ENCODE data around the gene C11orf24. TPM values are rescaled to one million over a fixed set of nuclear protein-coding genes. Genes with fewer than 3 reads are reported as not detected.
A peak's percentile ranks its signal among the peaks of the same experiment; 100 is the strongest.

C11orf24 gene
- total and polyA plus RNA-seq, 2 of the 4 experiments (the other 2 are of a cell fraction) = 42.5 to 135 TPM

DNA sequence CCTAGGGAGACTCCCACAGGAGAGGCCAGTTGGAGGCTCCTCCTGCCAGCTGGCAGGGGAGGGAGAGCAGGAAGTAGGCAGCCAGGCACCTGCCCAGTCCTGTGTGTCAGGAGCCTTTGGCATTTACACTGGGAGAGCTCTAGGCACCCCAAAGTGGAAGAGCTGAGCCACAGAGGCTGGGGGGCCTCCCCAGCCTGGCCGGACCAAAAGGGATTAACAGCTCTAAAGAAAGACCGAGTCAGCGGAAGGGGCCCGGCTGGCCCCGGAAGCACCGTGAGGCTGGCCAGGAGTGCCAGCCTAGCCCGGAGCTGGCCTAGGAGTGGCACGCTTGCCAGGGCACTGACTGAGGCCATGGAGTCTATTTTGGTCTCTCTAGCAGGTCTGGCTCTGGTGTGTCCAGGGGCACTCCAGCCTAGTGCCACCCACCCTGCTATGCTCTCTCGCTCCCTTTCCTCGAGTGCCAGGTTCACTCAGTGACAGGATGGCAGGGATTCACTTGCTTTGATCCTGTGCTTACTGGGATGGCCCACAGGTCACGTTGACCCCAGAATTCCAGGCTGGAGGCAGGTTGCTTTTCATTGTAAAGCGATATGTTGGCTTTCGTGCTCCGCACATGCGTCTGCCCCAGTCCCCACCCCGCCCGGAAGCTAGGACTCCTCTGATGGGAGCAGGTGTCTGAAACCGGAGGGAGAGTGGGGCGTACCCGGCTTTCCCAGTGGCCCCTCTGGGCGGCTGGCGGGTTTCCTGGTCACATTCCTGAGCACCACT lies 55.4 kb downstream of the C11orf24 start:
- in situ Hi-C loops (cut with MboI; ENCODE audit: low sequenced_read_pairs) (no loop called here), dilution Hi-C loops (cut with HindIII; ENCODE audit: low sequenced_read_pairs, unreplicated experiment) (no loop called here), intact Hi-C loops (cut with micrococcal nuclease) (no loop called here)
- Histone ChIP-seq H3K4me3 (ENCODE audit: insufficient read depth, low read depth, low read length) (no peak overlapping the region), H4K91ac (ENCODE audit: insufficient read depth, low read depth, low read length) (no peak overlapping the region), H3K23ac (ENCODE audit: low read depth, low read length) (no peak overlapping the region), H3K4me2 (ENCODE audit: low read depth, low read length) (no peak overlapping the region), H3K4ac (ENCODE audit: low read depth, low read length) (no peak overlapping the region), H3K4me1 (ENCODE audit: control insufficient read depth, insufficient read depth, low read length) (peaks cover 2% of the 10 kb centered on the region; the same call in 1 of the 2 replicates), H2AK9ac (replicated peaks; ENCODE audit: low read depth, low read length, poor library complexity) (peak overlapping the region; percentile 13), H3K14ac (replicated peaks; ENCODE audit: low read depth, low read length) (no peak overlapping the region), H3K79me1 (ENCODE audit: low read depth in 1 of 2, low read length in 2 of 2) (peaks cover 3 to 19% of the 10 kb centered on the region in 2 experiments; a peak in 3 of 4 replicates), H3K9ac (ENCODE audit: low read depth, low read length) (no peak overlapping the region), H2AFZ (replicated peaks; ENCODE audit: low read length, poor library complexity) (no peak overlapping the region), H2AK5ac (ENCODE audit: low read depth, low read length) (no peak overlapping the region), H4K8ac (ENCODE audit: low read depth in 2 of 2, low read length in 2 of 2) (no peak overlapping the region), H2BK15ac (ENCODE audit: low read depth, low read length) (no peak overlapping the region), H3K18ac (ENCODE audit: low read depth, low read length) (no peak overlapping the region), H3K27me3 (ENCODE audit: control insufficient read depth, insufficient read depth, low read length) (peaks cover 26% of the 10 kb centered on the region), H4K20me1 (ENCODE audit: insufficient read depth, low read length) (peaks cover 13% of the 10 kb centered on the region), H2BK5ac (ENCODE audit: low read depth, low read length, poor library complexity, severe bottlenecking) (no peak overlapping the region), H3K56ac (ENCODE audit: extremely low read depth, insufficient read depth, low read length) (no peak overlapping the region), H3K9me3 (ENCODE audit: control insufficient read depth, insufficient read depth, low read length) (no peaks in the 10 kb centered on the region), H4K5ac (ENCODE audit: low read depth, low read length) (no peak overlapping the region), H3K36me3 (ENCODE audit: control insufficient read depth, insufficient read depth, low read length) (no peaks in the 10 kb centered on the region), H2BK20ac (ENCODE audit: low read depth, low read length) (no peak overlapping the region), H2BK120ac (ENCODE audit: low read depth, low read length) (no peak overlapping the region), H3K9me1 (ENCODE audit: insufficient read depth, low read length) (peaks cover 6% of the 10 kb centered on the region; the same call in 1 of the 2 replicates), H3K27ac (ENCODE audit: insufficient read depth, low read length) (no peak overlapping the region)
- POLR2A ChIA-PET (ENCODE audit: unreplicated experiment) = no interaction called here
- BruUV-seq (replicated peaks) = no TSS peak
- ATAC-seq (ENCODE audit: low read depth) (no peak), DNase-seq (no peak)
- CTCF ChIA-PET = no interaction called here
- TF ChIP-seq MXI1 (IDR thresholded peaks at IDR 0.05; ENCODE audit: borderline replicate concordance, low read depth, low read length) (no peak), RAD21 (IDR thresholded peaks at IDR 0.05; ENCODE audit: low read length) (no peak), CEBPB (IDR thresholded peaks at IDR 0.05; ENCODE audit: low read depth, low read length) (no peak), SMC3 (IDR thresholded peaks at IDR 0.05; ENCODE audit: low read depth, low read length) (no peak), CHD1 (IDR thresholded peaks at IDR 0.05; ENCODE audit: low read depth, low read length) (no peak), NFE2L2 (IDR thresholded peaks at IDR 0.05; ENCODE audit: low read depth, low read length) (no peak), MAZ (IDR thresholded peaks at IDR 0.05; ENCODE audit: borderline replicate concordance, low read depth, low read length) (no peak), FOS (IDR thresholded peaks at IDR 0.05; ENCODE audit: low read depth, low read length) (no peak), RFX5 (IDR thresholded peaks at IDR 0.05; ENCODE audit: low read depth, low read length) (no peak), POLR2A (IDR thresholded peaks at IDR 0.05; ENCODE audit: low read depth, low read length) (no peak), RCOR1 (IDR thresholded peaks at IDR 0.05; ENCODE audit: insufficient replicate concordance, low read length) (no peak), MAFK (IDR thresholded peaks at IDR 0.05; ENCODE audit: low read depth, low read length) (no peak), BHLHE40 (IDR thresholded peaks at IDR 0.05; ENCODE audit: low read depth, low read length) (no peak)
- TF ChIP-seq, protein P1, sequence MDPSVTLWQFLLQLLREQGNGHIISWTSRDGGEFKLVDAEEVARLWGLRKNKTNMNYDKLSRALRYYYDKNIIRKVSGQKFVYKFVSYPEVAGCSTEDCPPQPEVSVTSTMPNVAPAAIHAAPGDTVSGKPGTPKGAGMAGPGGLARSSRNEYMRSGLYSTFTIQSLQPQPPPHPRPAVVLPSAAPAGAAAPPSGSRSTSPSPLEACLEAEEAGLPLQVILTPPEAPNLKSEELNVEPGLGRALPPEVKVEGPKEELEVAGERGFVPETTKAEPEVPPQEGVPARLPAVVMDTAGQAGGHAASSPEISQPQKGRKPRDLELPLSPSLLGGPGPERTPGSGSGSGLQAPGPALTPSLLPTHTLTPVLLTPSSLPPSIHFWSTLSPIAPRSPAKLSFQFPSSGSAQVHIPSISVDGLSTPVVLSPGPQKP (IDR thresholded peaks at IDR 0.05; ENCODE audit: borderline replicate concordance, low read depth, low read length) = no peak
- TF ChIP-seq, protein P2, sequence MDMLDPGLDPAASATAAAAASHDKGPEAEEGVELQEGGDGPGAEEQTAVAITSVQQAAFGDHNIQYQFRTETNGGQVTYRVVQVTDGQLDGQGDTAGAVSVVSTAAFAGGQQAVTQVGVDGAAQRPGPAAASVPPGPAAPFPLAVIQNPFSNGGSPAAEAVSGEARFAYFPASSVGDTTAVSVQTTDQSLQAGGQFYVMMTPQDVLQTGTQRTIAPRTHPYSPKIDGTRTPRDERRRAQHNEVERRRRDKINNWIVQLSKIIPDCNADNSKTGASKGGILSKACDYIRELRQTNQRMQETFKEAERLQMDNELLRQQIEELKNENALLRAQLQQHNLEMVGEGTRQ (IDR thresholded peaks at IDR 0.05; ENCODE audit: low read depth, low read length) = no peak
- TF ChIP-seq, protein P3, sequence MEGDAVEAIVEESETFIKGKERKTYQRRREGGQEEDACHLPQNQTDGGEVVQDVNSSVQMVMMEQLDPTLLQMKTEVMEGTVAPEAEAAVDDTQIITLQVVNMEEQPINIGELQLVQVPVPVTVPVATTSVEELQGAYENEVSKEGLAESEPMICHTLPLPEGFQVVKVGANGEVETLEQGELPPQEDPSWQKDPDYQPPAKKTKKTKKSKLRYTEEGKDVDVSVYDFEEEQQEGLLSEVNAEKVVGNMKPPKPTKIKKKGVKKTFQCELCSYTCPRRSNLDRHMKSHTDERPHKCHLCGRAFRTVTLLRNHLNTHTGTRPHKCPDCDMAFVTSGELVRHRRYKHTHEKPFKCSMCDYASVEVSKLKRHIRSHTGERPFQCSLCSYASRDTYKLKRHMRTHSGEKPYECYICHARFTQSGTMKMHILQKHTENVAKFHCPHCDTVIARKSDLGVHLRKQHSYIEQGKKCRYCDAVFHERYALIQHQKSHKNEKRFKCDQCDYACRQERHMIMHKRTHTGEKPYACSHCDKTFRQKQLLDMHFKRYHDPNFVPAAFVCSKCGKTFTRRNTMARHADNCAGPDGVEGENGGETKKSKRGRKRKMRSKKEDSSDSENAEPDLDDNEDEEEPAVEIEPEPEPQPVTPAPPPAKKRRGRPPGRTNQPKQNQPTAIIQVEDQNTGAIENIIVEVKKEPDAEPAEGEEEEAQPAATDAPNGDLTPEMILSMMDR (conservative IDR thresholded peaks at IDR 0.05; ENCODE audit: low read depth, low read length) = no peak
- 77% methylated on average over 10 of the region's 22 CpGs; no CpG with 5 or more reads in 1 of the 2 experiments for WGBS, 2 experiments (ENCODE audit: extremely low coverage in 2 of 2, insufficient read length in 1 of 2)
